ENCODE results near the gene ADCY5.

The ADCY5 gene

DNA sequence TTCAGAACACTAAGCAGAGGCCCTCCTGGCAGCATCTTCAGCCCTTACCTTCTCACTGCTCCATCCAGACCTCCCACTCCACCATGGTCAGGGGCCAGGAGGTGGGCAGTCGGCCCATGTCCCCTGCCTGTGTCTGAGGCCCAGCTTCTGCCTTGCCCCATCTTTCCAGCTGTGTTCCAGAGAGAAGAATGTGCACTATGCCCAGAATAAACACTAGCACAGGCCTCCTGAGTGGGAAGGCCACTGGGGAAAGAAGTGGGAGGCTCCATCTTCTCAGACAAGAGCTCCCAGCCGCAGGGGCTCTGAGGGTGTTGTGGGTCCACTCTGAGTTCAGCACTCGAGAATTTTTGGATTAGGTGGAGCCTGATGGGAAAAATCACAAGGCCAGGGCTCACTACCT, 44.5 kb downstream of the ADCY5 start:
- DNase-seq, result no peak

DNA sequence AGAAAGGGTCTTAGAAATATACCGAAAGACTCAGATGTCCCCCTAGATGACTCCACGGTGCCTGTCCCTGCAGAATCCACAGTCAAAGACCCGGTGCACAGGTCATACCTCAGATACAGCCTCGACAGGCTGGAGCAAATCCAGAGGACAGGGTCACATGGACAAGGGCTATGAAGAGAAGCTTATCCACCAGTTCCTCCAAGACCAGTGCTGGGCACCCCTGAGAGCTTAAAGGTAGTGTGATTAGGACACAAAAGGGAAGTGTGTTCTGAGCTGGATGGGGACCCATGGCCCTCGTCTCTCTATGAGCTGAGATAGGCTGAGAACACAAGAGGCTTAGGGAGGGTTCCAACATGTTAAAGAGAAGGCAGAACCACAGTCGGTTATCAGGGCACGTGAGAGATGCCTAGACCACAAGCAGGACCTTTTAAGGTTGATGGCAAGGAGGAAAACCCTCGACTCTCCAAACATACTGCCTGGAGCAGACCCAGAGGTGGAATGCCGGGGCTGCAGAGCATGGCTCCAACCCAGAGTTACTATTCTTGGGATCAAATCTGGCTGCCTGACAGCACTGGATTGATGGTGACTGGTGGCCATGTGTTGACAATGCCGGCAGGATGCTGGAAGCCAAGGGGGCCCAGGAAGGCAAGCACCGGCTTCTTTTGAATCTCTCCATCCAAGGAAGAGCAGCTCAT, 46.9 kb downstream of the ADCY5 start:
- no peak for DNase-seq

DNA sequence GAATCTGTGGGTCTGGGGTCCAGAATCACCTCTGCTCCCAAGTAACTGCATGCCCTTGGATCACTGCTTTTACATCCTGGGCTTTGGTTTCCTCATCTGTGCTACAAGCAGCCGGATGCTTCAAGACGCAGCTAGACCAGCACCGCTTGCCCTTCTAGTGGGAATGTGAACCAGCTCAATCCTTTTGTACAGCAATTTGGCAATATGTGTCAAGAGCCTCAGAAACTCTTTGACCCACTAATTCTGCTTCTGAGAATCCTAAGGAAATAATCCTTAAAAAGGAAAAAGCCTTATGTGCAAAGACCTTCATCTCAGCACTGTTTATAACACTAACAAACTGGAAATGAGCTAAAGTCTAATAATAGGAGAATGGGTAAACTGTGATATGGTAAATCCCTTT, 48.7 kb downstream of the ADCY5 start:
- DNase-seq, result no peak

DNA sequence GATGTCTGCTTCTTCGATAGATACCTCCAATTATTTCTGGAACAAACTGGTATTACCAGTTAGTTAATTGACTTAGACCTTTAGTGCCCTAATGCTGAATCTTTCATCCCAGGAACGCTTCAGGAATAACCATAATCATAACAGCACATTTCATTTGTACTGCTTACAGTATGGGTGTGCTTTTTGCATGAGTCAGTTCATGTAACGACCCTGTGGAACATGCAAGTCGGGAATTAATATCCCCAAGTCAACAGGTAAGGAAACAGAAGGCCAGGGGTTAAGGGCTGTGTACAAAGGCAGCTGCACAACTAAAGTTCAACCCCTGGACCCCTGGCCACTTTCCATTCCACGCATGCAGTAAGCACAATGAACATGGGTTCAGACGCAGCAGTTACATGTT, 49.2 kb downstream of the ADCY5 start:
- DNase-seq, result no peak

GRCh38 chr3:123397921-123398785, 50.7 kb downstream of the ADCY5 start:
- DNase-seq, result no peak

DNA sequence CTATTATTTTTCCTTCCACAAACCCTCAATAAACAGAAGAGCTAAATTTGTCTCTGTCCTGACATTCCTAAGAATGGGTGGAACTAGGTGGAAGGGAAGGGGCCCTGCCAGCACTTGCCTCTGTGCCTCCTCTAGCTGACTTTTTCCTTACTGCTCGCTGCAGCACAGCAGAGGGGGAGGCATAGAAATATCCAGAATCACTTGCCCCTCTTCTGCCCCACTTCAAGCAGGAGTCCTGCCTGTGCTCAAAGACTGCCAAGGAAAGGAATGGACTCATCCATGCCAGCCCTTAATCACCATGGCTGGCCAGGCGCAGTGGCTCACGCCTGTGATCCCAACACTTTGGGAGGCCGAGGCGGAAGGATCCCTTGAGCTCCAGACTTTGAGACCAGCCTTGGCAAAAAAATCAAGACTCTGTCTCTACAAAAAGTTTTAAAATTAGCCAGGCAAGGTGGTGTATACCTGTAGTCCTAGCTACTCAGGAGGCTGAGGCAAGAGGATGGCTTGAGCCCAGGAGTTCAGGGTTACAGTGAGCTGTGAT, 51.8 kb downstream of the ADCY5 start:
- DNase-seq, result no peak

GRCh38 chr3:123396171-123397049, 52.5 kb downstream of the ADCY5 start:
- no peak for DNase-seq

DNA sequence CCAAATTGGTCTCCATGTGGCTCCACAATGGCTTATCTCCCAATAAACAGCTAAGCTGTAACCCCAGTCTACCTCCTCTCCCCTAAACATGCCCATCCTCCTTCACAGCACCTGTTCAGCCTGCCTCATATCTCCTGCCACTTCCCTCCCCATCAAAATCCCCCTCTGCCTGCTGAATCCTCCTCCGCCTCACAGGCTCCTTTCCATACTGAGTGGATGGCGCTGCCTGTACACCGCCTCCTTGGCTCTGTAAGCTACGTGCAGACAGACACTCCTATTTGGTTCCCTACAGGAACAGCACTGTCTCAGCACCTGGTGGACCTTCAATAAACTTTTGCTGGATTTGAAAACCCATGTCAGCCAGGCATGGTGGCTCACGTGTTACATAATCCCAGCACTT, 53.7 kb downstream of the ADCY5 start:
- peak in 1 of 2 experiments; percentile 34 for DNase-seq

- no peak for DNase-seq
These were observed 54.4 kb downstream of the ADCY5 start for GRCh38 chr3:123394391-123395020.

DNA sequence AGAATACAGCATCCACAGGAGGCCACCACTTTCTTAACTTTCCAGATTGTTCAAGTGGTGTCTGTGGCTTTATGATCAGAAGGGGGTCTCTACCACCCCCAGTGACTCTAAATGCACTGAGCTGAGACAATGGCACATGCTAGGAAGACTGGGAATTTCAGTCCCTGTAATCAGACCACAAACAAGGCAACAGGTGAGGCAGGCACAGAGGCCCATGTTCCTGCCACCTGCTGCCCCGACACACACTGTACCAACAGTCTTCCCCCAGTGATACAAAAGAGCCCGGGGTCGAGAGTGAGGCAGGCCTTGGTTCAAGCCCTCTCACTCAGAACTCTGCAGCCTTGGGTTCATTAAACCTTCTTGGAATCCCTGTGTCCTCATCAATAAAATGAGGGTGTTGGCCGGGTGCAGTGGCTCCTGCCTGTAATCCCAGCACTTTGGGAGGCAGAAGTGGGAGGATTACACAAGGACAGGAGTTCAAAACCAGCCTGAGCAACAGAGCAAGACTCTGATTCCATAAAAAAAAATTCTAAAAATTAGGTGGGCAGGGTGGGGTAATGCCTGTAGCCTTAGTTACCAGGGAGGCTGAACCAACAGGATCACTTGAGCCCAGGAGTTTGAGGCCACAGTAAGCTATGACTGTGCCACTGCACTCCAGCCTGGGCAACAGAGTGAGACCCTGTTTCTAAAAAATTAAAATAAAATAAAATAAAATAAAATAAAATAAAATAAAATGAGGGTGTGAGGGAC, 55.8 kb downstream of the ADCY5 start:
- no peak for DNase-seq

GRCh38 chr3:123392368-123392767, 56.5 kb downstream of the ADCY5 start:
- no peak for DNase-seq

GRCh38 chr3:123390865-123391600, 57.9 kb downstream of the ADCY5 start:
- DNase-seq, result no peak

DNA sequence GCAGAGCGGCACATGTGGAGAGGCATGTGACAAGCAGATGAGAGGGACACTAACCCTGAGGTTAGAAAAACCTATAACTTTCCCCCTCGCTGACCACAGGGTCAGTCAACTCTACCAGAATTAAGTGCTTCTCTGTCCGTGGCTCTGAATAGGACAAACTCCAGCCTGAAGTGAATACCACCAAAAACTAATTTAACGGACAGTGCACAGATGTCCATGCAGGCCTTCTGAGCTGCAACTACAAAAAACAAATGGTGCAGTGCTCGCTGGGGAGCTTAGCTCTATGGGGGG, 59.3 kb downstream of the ADCY5 start:
- no peak for DNase-seq

GRCh38 chr3:123388811-123389627, 59.9 kb downstream of the ADCY5 start:
- DNase-seq, result no peak

- DNase-seq, result no peak
These were observed 60.8 kb downstream of the ADCY5 start for GRCh38 chr3:123388042-123388441.

GRCh38 chr3:123387532-123387931, 61.4 kb downstream of the ADCY5 start:
- no peak for DNase-seq

DNA sequence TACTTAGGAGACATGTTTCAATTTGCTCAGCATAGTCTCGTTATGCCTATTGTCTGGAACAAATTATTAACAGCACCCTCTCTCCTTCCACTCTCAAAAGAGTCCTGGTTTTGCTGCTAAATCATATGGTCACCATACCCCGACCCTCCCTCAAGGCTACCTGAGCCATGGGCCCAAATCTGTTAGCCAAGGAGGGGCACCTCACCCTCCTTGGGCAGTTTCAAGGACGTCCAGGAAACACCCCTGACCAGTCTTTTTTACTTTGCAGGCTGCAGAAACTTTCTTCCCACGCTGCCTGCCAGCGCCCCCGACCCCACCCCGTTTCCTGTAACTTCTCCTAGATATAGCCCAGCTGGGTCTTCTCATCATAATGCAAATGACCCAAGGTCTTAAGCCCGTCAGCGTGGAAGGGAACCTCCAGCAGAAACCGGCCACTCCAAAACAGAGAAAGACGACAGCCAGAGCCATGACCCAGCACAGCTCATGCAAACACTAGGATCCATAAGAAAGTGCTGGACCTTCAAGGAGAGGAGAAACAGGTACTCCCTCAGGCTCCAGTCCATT, 62.3 kb downstream of the ADCY5 start:
- no peak for DNase-seq

DNA sequence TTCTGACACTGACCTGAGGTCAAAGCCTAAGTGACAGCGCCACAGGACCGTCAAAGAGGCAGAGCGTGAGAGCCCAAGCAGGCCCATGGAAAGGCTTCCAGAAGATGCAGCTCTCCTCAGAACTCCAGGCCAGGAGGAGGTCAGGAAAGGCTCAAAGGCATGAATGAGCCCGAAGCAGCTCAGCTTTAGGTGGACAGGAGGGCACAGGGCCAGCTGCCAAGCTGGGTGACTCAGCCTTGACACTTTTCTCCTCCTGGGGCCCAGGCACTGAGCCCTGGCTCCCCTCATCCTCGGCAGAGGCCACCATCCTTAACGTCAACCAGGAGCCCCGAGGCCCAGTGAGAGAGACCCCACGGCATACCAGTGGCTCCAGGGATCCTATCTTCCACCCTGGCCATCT, 62.9 kb downstream of the ADCY5 start:
- DNase-seq, result no peak

DNA sequence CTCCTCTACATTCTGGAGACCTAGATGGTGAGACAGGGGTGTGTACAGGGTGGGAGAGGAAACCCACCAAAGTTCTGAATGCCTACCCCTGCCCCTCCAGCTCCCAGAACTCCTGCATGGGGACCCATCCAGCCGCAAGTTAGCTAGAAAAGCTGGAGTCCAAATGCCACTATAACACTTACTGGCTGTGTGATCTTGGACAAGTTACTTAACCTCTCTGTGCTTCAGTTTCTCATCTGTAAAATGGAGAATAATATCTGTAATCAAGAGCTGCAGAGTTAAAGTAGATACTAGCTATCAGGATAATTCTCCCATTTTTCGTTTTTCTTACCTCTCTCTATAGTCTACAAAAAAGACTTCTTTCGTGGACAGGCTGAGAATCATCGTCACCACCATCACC, 63.4 kb downstream of the ADCY5 start:
- no peak for DNase-seq

- DNase-seq, result peak in 1 of 2 experiments; percentile 71
These were observed 63.9 kb downstream of the ADCY5 start for GRCh38 chr3:123385001-123385401.

Measured in NCI-H524 (cell line).